HFFc6 (cell line): Measurements from ENCODE around the gene ALG6. TPM values are rescaled to one million over a fixed set of nuclear protein-coding genes. Genes with fewer than 3 reads are reported as not detected.
A peak's percentile ranks its signal among the peaks of the same experiment; 100 is the strongest.

ENCODE experiments used
- DNase-seq: peaks from one replicate; pipeline ENCODE4 v3.0.0-alpha.2; 2018
- H3K27ac Mint-ChIP-seq: 2 replicates; pipeline ENCODE4 v1.8.0; 2020; ENCODE audit warnings: mild to moderate bottlenecking, mixed read lengths
- H3K27me3 Mint-ChIP-seq: 2 replicates; pipeline ENCODE4 v1.8.0; 2021; ENCODE audit warnings: mild to moderate bottlenecking, moderate library complexity, mixed read lengths; ENCODE audit not compliant: insufficient read depth
- H3K36me3 Mint-ChIP-seq: 2 replicates; pipeline ENCODE4 v1.8.0; 2021; ENCODE audit warnings: low read depth, mixed read lengths
- H3K4me1 Mint-ChIP-seq: 2 replicates; pipeline ENCODE4 v1.8.0; 2020; ENCODE audit warnings: low read depth, mixed read lengths
- H3K4me3 Mint-ChIP-seq: 2 replicates; pipeline ENCODE4 v1.8.0; 2020; ENCODE audit warnings: mild to moderate bottlenecking, moderate library complexity, mixed read lengths
- H3K9me3 Mint-ChIP-seq: 2 replicates; pipeline ENCODE4 v1.8.0; 2020; ENCODE audit warnings: mild to moderate bottlenecking, mixed read lengths
- CTCF ChIP-seq: fragments of 200-600 bp; sonication (generic); IDR thresholded peaks from 2 replicates; pipeline ENCODE4 v1.5.0; 2021; ENCODE audit warnings: antibody characterized with exemption, mild to moderate bottlenecking
- total RNA-seq, 6 experiments: library from RNA; stranded (reverse); fragmentation: NEBNext Ultra II Directional; extraction: Animal tissue kit (Norgen Biotek cat#: 25700); gene quantifications; 2 replicates in 1 of 6; 3 replicates in 5 of 6; pipeline ENCODE4 v1.2.3, GENCODE V29; 2021

ALG6 gene
- total RNA-seq, 6 experiments from 2014 or later, result 6.7 to 9.0 (median 7.7) TPM

GRCh38 chr1:63359561-63359960 lies 7.9 kb upstream of the ALG6 start:
- H3K4me3 Mint-ChIP-seq, result no peak overlapping the region
- TF ChIP-seq CTCF, result no peak
- H3K27ac Mint-ChIP-seq, result no peak overlapping the region
- no peak for DNase-seq
- no peaks in the 10 kb centered on the region for H3K4me1 Mint-ChIP-seq
- peaks cover 18% of the 10 kb centered on the region for H3K27me3 Mint-ChIP-seq
- H3K9me3 Mint-ChIP-seq, result no peaks in the 10 kb centered on the region
- H3K36me3 Mint-ChIP-seq, result no peaks in the 10 kb centered on the region

- Mint-ChIP-seq H3K27ac (no peak overlapping the region), H3K4me1 (peaks cover 6% of the 10 kb centered on the region), H3K9me3 (no peaks in the 10 kb centered on the region), H3K27me3 (peaks cover 10% of the 10 kb centered on the region), H3K36me3 (no peaks in the 10 kb centered on the region), H3K4me3 (no peak overlapping the region)
- no peak for DNase-seq
- no peak for TF ChIP-seq CTCF
These were observed 5.4 kb upstream of the ALG6 start for GRCh38 chr1:63362073-63362472.

GRCh38 chr1:63362578-63362977 lies 4.8 kb upstream of the ALG6 start:
- Mint-ChIP-seq H3K4me3 (no peak overlapping the region), H3K36me3 (no peaks in the 10 kb centered on the region), H3K27ac (no peak overlapping the region), H3K9me3 (no peaks in the 10 kb centered on the region), H3K27me3 (peaks cover 10% of the 10 kb centered on the region), H3K4me1 (peaks cover 7% of the 10 kb centered on the region)
- DNase-seq, result no peak
- TF ChIP-seq CTCF, result peak; percentile 24; the same call in 1 of the 2 replicates

- no peak overlapping the region for H3K27ac Mint-ChIP-seq
- H3K9me3 Mint-ChIP-seq, result no peaks in the 10 kb centered on the region
- H3K4me1 Mint-ChIP-seq, result peaks cover 9% of the 10 kb centered on the region
- H3K4me3 Mint-ChIP-seq, result no peak overlapping the region
- no peak for DNase-seq
- TF ChIP-seq CTCF, result no peak; the same call in 1 of the 2 replicates
- H3K36me3 Mint-ChIP-seq, result no peaks in the 10 kb centered on the region
- H3K27me3 Mint-ChIP-seq, result peaks cover 10% of the 10 kb centered on the region
These were observed 4.4 kb upstream of the ALG6 start for GRCh38 chr1:63363014-63363413.

GRCh38 chr1:63366908-63367214 lies 566 bp upstream of the ALG6 start:
- no peak for TF ChIP-seq CTCF
- H3K4me1 Mint-ChIP-seq, result peaks cover 19% of the 10 kb centered on the region
- H3K9me3 Mint-ChIP-seq, result no peaks in the 10 kb centered on the region
- H3K27me3 Mint-ChIP-seq, result peaks cover 4% of the 10 kb centered on the region; the same call in 1 of the 2 replicates
- peak overlapping the region; percentile 81 for H3K4me3 Mint-ChIP-seq
- H3K27ac Mint-ChIP-seq, result peak overlapping the region; percentile 62
- H3K36me3 Mint-ChIP-seq, result no peaks in the 10 kb centered on the region
- no peak for DNase-seq

- no peak for TF ChIP-seq CTCF
- Mint-ChIP-seq H3K27me3 (no peaks in the 10 kb centered on the region), H3K36me3 (no peaks in the 10 kb centered on the region), H3K4me3 (peak overlapping the region; percentile 99), H3K9me3 (no peaks in the 10 kb centered on the region), H3K4me1 (peaks cover 19% of the 10 kb centered on the region), H3K27ac (peak overlapping the region; percentile 84)
- DNase-seq, result no peak
These were observed 704 bp downstream of the ALG6 start for GRCh38 chr1:63368131-63368530.
